K562 (cell line): ENCODE measurements around the gene PPIL6. TPM values are rescaled to one million over a fixed set of nuclear protein-coding genes. Genes with fewer than 3 reads are reported as not detected.

ENCODE experiments used
- ATAC-seq: fragments of 200-7000 bp; cut with Tn5 transposase; 3 replicates; pipeline ENCODE4 v1.9.1; 2020; ENCODE audit warnings: moderate library complexity
- BruUV-seq: library from RNA; stranded (reverse); fragments of 400-500 nt; replicated peaks from 2 replicates; lab custom pipeline; 2021; lab: Mats Ljungman, UMichigan
- CTCF ChIA-PET: fragments of 300-600 bp; formaldehyde crosslinking; extraction: SDS; loops from one replicate; lab custom pipeline; 2021; ENCODE audit warnings: low intra/inter-chr PET ratio; lab: Yijun Ruan, JAX
- POLR2A ChIA-PET: fragments of 300-600, 350-650 bp; sonication (Branson Sonifier 250); formaldehyde crosslinking; extraction: SDS; loops from one replicate; lab custom pipeline; 2021; ENCODE audit warnings: antibody characterized with exemption, inconsistent platforms; lab: Yijun Ruan, JAX
- DNase-seq, 4 experiments: peaks; one replicate each; pipeline versions ENCODE4 v3.0.0 to v3.0.0-alpha.2; 2011 to 2018; ENCODE audit warnings: low spot score in 3 of 4, mixed read lengths in 3 of 4; ENCODE audit errors: extremely low read depth in 1 of 4
- FAIRE-seq: peaks from 2 replicates; lab custom pipeline; 2011; peaks lifted over from hg19 to GRCh38; lab: Jason Lieb, UNC
- H2AFZ ChIP-seq: 2 replicates; pipeline ENCODE4 v1.6.0; 2011; ENCODE audit warnings: low read depth, low read length, control low read depth, inconsistent platforms
- H3K27ac ChIP-seq: fragments of 200-600 bp; 3 replicates; pipeline ENCODE4 v1.8.0; 2011; ENCODE audit warnings: low read depth, mild to moderate bottlenecking, control low read depth, inconsistent platforms, low read length, moderate library complexity, mixed read lengths; ENCODE audit errors: extremely low read depth
- H3K27me3 ChIP-seq, 2 experiments: fragments of 300-600 bp in 1 of 2; 2 replicates in 1 of 2; 3 replicates in 1 of 2; pipeline versions ENCODE4 v1.6.0 to v1.8.0; 2011; ENCODE audit warnings: inconsistent platforms in 2 of 2, low read length in 2 of 2, mild to moderate bottlenecking in 1 of 2, mixed read lengths in 1 of 2, moderate library complexity in 1 of 2; ENCODE audit not compliant: control insufficient read depth in 2 of 2, insufficient read depth in 2 of 2
- H3K36me3 ChIP-seq: fragments of 300-600 bp; 3 replicates; pipeline ENCODE4 v1.8.0; 2011; ENCODE audit warnings: mild to moderate bottlenecking, low read length, inconsistent platforms; ENCODE audit not compliant: control insufficient read depth, insufficient read depth
- H3K4me1 ChIP-seq, 2 experiments: fragments of 200-600 bp in 1 of 2; replicated peaks in 1 of 2; 2 replicates in 1 of 2; 3 replicates in 1 of 2; pipeline versions ENCODE4 v1.5.1 to v1.8.0; 2011; ENCODE audit warnings: inconsistent platforms in 2 of 2, low read length in 2 of 2, mild to moderate bottlenecking in 1 of 2, mixed read lengths in 1 of 2, moderate library complexity in 1 of 2; ENCODE audit not compliant: control insufficient read depth in 2 of 2, insufficient read depth in 2 of 2
- H3K4me2 ChIP-seq: 2 replicates; pipeline ENCODE4 v1.6.1; 2011; ENCODE audit warnings: low read length, control low read depth, inconsistent platforms, mixed read lengths; ENCODE audit not compliant: insufficient read depth
- H3K4me3 ChIP-seq: fragments of 200-600 bp; sonication (generic), shearing (Covaris generic); 2 replicates; pipeline ENCODE4 v1.5.1; 2016; ENCODE audit warnings: control low read depth, inconsistent platforms
- H3K79me2 ChIP-seq: fragments of 200-600 bp; 3 replicates; pipeline ENCODE4 v1.8.0; 2011; ENCODE audit warnings: low read length, inconsistent platforms; ENCODE audit not compliant: control insufficient read depth, insufficient read depth
- H3K9ac ChIP-seq, 2 experiments: 2 replicates each; pipeline versions ENCODE4 v1.6.0 to v1.6.1; 2011; ENCODE audit warnings: low read depth in 2 of 2, low read length in 2 of 2, control low read depth in 1 of 2, inconsistent platforms in 1 of 2, mild to moderate bottlenecking in 1 of 2, mixed read lengths in 1 of 2; ENCODE audit not compliant: insufficient read depth in 1 of 2
- H3K9me1 ChIP-seq: one replicate; pipeline ENCODE4 v1.6.0; 2011; ENCODE audit warnings: inconsistent platforms, mild to moderate bottlenecking, low read length, moderate library complexity; ENCODE audit not compliant: control insufficient read depth, insufficient read depth
- H3K9me3 ChIP-seq: replicated peaks from 2 replicates; pipeline ENCODE4 v1.5.1; 2011; ENCODE audit warnings: low read depth, low read length, inconsistent platforms; ENCODE audit not compliant: control insufficient read depth, insufficient read depth
- H4K20me1 ChIP-seq: replicated peaks from 2 replicates; pipeline ENCODE4 v1.6.1; 2011; ENCODE audit warnings: low read length, inconsistent platforms, mixed read lengths; ENCODE audit not compliant: control insufficient read depth, insufficient read depth
- AFF4 ChIP-seq: sonication (generic); formaldehyde crosslinking; IDR thresholded peaks from 2 replicates; pipeline ENCODE4 v1.8.0; 2023; ENCODE audit warnings: mild to moderate bottlenecking, missing genetic modification reagents
- BHLHE40 ChIP-seq: IDR thresholded peaks from 2 replicates; pipeline ENCODE4 v1.6.1; 2011; ENCODE audit warnings: low read length, improper control_type of control experiment
- DNMT1 ChIP-seq: fragments of 450-650 bp; IDR thresholded peaks from 2 replicates; pipeline ENCODE4 v1.6.1; 2016; ENCODE audit warnings: antibody characterized with exemption, mild to moderate bottlenecking
- ETV1 ChIP-seq: fragments of 450-650 bp; conservative IDR thresholded peaks from 2 replicates; pipeline ENCODE4 v1.6.1; 2016; ENCODE audit warnings: missing genetic modification characterization, control low read depth, low read depth, missing compliant biosample characterization
- HMGN3 ChIP-seq: IDR thresholded peaks from 2 replicates; pipeline ENCODE4 v1.6.1; 2011; ENCODE audit warnings: borderline replicate concordance, low read depth, mild to moderate bottlenecking, mixed read lengths, low read length; ENCODE audit not compliant: insufficient read length; ENCODE audit errors: extremely low read depth
- MAFK ChIP-seq: IDR thresholded peaks from 2 replicates; pipeline ENCODE4 v1.6.1; 2011; ENCODE audit warnings: low read length, improper control_type of control experiment
- MAX ChIP-seq: sonication (generic); formaldehyde crosslinking; IDR thresholded peaks from 2 replicates; pipeline ENCODE4 v1.9.0; 2022; ENCODE audit warnings: mild to moderate bottlenecking, missing genetic modification reagents
- MTA2 ChIP-seq: fragments of 450-650 bp; IDR thresholded peaks from 2 replicates; pipeline ENCODE4 v1.6.1; 2016; ENCODE audit warnings: low read depth
- NCOA1 ChIP-seq: fragments of 450-650 bp; IDR thresholded peaks from 2 replicates; pipeline ENCODE4 v1.6.1; 2016; ENCODE audit warnings: low read depth
- NELFE ChIP-seq: IDR thresholded peaks from 2 replicates; pipeline ENCODE4 v1.6.1; 2011; ENCODE audit warnings: mild to moderate bottlenecking; ENCODE audit not compliant: insufficient read depth, insufficient read length
- NFIC ChIP-seq: fragments of 450-650 bp; IDR thresholded peaks from 2 replicates; pipeline ENCODE4 v1.6.1; 2017; ENCODE audit warnings: mild to moderate bottlenecking, inconsistent platforms
- POLR2AphosphoS2 ChIP-seq: IDR thresholded peaks from 2 replicates; pipeline ENCODE4 v1.6.1; 2012; ENCODE audit warnings: low read length, improper control_type of control experiment
- POLR2G ChIP-seq: fragments of 200-400 bp; formaldehyde crosslinking; IDR thresholded peaks from 2 replicates; pipeline ENCODE4 v1.6.1; 2017; ENCODE audit warnings: low read depth, mild to moderate bottlenecking, antibody characterized with exemption, low read length, moderate library complexity
- PYGO2 ChIP-seq: fragments of 450-650 bp; IDR thresholded peaks from 2 replicates; pipeline ENCODE4 v1.6.1; 2016; ENCODE audit warnings: mild to moderate bottlenecking, missing genetic modification characterization, moderate library complexity, missing compliant biosample characterization
- RBFOX2 ChIP-seq: fragments of 200-400 bp; formaldehyde crosslinking; IDR thresholded peaks from 2 replicates; pipeline ENCODE4 v1.6.1; 2017; ENCODE audit warnings: low read depth, mild to moderate bottlenecking, low read length, moderate library complexity
- ZBTB43 ChIP-seq: sonication (generic); formaldehyde crosslinking; IDR thresholded peaks from 2 replicates; pipeline ENCODE4 v1.8.0; 2023; ENCODE audit warnings: mild to moderate bottlenecking, missing genetic modification reagents
- ZBTB7A ChIP-seq: IDR thresholded peaks from 2 replicates; pipeline ENCODE4 v1.6.1; 2011; ENCODE audit warnings: low read depth, mild to moderate bottlenecking, low read length, moderate library complexity, borderline replicate concordance; ENCODE audit not compliant: control insufficient read depth
- ZNF197 ChIP-seq: fragments of 200-800 bp; sonication (Bioruptor generic); IDR thresholded peaks from 2 replicates; pipeline ENCODE4 v1.6.1; 2016; ENCODE audit warnings: low read depth, missing genetic modification characterization, missing compliant biosample characterization
- WGBS: fragments of 100-300 bp; shearing (Covaris generic); methylation state at CpG from one replicate; pipeline ENCODE4 v1.1.6; 2016; ENCODE audit warnings: low coverage, mixed read lengths; ENCODE audit not compliant: insufficient coverage; ENCODE audit errors: missing lambda C conversion rate; 5-methylcytosine and 5-hydroxymethylcytosine counted together
- in situ Hi-C: fragments of 300-500 bp; cut with MboI; formaldehyde crosslinking; loops from 4 replicates; pipeline ENCODE4 v1.15.0; 2018; ENCODE audit warnings: inconsistent platforms, mixed read lengths
- intact Hi-C: fragments of 100-400 bp; cut with micrococcal nuclease; formaldehyde crosslinking; loops from 2 replicates; pipeline ENCODE4 v1.14.2; 2022
- polyA plus RNA-seq, 8 experiments: library from polyadenylated mRNA; depleted of rRNA in 4 of 8; stranded (reverse) in 5 of 8; unstranded in 3 of 8; fragments of >200 nt; fragmentation: Nextera tagmentation in 2 of 8; fragmentation: Illumina TruSeq in 1 of 8; extraction: Ambion mirVana in 2 of 8; extraction: Trizol in 1 of 8; gene quantifications; 2 replicates each; pipeline versions ENCODE4 v1.2.1 to v1.2.3, GENCODE V29; 2011 to 2014; ENCODE audit warnings: inconsistent platforms in 1 of 8, missing spikeins in 1 of 8
- total RNA-seq, 7 experiments: library from RNA; depleted of rRNA in 6 of 7; stranded (reverse); fragments of >200 nt in 6 of 7; fragmentation: Illumina TruSeq in 2 of 7; extraction: Trizol in 2 of 7; gene quantifications; 2 replicates each; pipeline versions ENCODE4 v1.2.1 to v1.2.3, GENCODE V29; 2011 to 2021; ENCODE audit warnings: low replicate concordance in 1 of 7

The PPIL6 gene
- total and polyA plus RNA-seq, 9 of the 15 experiments (the other 6 are each of a cell fraction or from before 2014, with no cell fraction given), result 0.03 to 0.98 (median 0.41) TPM; not detected in 1

GRCh38 chr6:109447087-109447486 is 6.7 kb upstream of the PPIL6 start:
- Histone ChIP-seq H3K4me2 (no peak overlapping the region), H3K4me1 (peaks cover 14 to 42% of the 10 kb centered on the region in 2 experiments; a peak in 4 of 5 replicates), H3K9me3 (no peaks in the 10 kb centered on the region), H3K27me3 (no peaks in the 10 kb centered on the region), H3K27ac (no peak overlapping the region), H3K4me3 (no peak overlapping the region), H2AFZ (no peak overlapping the region), H3K36me3 (peaks cover 48% of the 10 kb centered on the region), H3K79me2 (peaks cover 6% of the 10 kb centered on the region), H3K9ac (peak overlapping the region in 1 of 2 experiments; percentile 37; a peak in 1 of 4 replicates), H4K20me1 (no peaks in the 10 kb centered on the region), H3K9me1 (no peaks in the 10 kb centered on the region)
- BruUV-seq, result no TSS peak
- in situ Hi-C loops (no loop called here), intact Hi-C loops (no loop called here)
- ChIA-PET POLR2A (interaction anchor here (0.9 to 9.8 kb wide), 4 partner anchors 7 to 64 kb away, joined by 3 to 92 read pairs (median 4); partner anchors contain the start of genes CD164 and MICAL1), CTCF (no interaction called here)
- 76% methylated on average over 10 of the region's 10 CpGs for WGBS
- no peak for ATAC-seq
- DNase-seq, result no peak
- FAIRE-seq, result no peak
- TF ChIP-seq NFIC (no peak), PYGO2 (tag) (no peak), NELFE (no peak), BHLHE40 (no peak), MTA2 (no peak), ZBTB43 (CRISPR knock-in tag) (no peak), MAX (CRISPR knock-in tag) (peak; percentile 24; the same call in 1 of the 2 replicates), MAFK (no peak), ZBTB7A (no peak), POLR2G (peak; percentile 64), DNMT1 (no peak), ETV1 (no peak), POLR2AphosphoS2 (0 out of 2 replicates have a peak, but pooled peaks have one; percentile 10), HMGN3 (no peak), ZNF197 (CRISPR knock-in tag) (no peak), NCOA1 (no peak), RBFOX2 (peak; percentile 42; the same call in 1 of the 2 replicates), AFF4 (CRISPR knock-in tag) (no peak)
